ENCODE measurements around the gene LSS.

Gene LSS

GRCh38 chr21:46154955-46155513 is 73.5 kb downstream of the LSS start:
- TF ChIP-seq GATA3 (IDR thresholded peaks at IDR 0.05; ENCODE audit: low read depth, low read length) (no peak), GATA2 (IDR thresholded peaks at IDR 0.05; ENCODE audit: low read depth, low read length) (no peak)

GRCh38 chr21:46154155-46154954 is 74.2 kb downstream of the LSS start:
- TF ChIP-seq GATA3 (IDR thresholded peaks at IDR 0.05; ENCODE audit: low read depth, low read length): no peak
- TF ChIP-seq GATA2 (IDR thresholded peaks at IDR 0.05; ENCODE audit: low read depth, low read length): no peak

- no peak for TF ChIP-seq GATA3 (IDR thresholded peaks at IDR 0.05; ENCODE audit: low read depth, low read length)
- TF ChIP-seq GATA2 (IDR thresholded peaks at IDR 0.05; ENCODE audit: low read depth, low read length): no peak
Observed at GRCh38 chr21:46153247-46154154, 75.1 kb downstream of the LSS start.

- TF ChIP-seq GATA2 (IDR thresholded peaks at IDR 0.05; ENCODE audit: low read depth, low read length) (no peak), GATA3 (IDR thresholded peaks at IDR 0.05; ENCODE audit: low read depth, low read length) (no peak)
Observed at GRCh38 chr21:46152927-46153246, 75.7 kb downstream of the LSS start.

GRCh38 chr21:46151989-46152926 is 76.3 kb downstream of the LSS start:
- TF ChIP-seq GATA3 (IDR thresholded peaks at IDR 0.05; ENCODE audit: low read depth, low read length): no peak
- TF ChIP-seq GATA2 (IDR thresholded peaks at IDR 0.05; ENCODE audit: low read depth, low read length): no peak

GRCh38 chr21:46151261-46151988 is 77.1 kb downstream of the LSS start:
- TF ChIP-seq GATA3 (IDR thresholded peaks at IDR 0.05; ENCODE audit: low read depth, low read length) (no peak), GATA2 (IDR thresholded peaks at IDR 0.05; ENCODE audit: low read depth, low read length) (no peak)

GRCh38 chr21:46150491-46151121 is 78.0 kb downstream of the LSS start:
- no peak for TF ChIP-seq GATA3 (IDR thresholded peaks at IDR 0.05; ENCODE audit: low read depth, low read length)
- no peak for TF ChIP-seq GATA2 (IDR thresholded peaks at IDR 0.05; ENCODE audit: low read depth, low read length)

GRCh38 chr21:46150073-46150472 is 78.5 kb downstream of the LSS start:
- TF ChIP-seq GATA3 (IDR thresholded peaks at IDR 0.05; ENCODE audit: low read depth, low read length): no peak
- TF ChIP-seq GATA2 (IDR thresholded peaks at IDR 0.05; ENCODE audit: low read depth, low read length): no peak

GRCh38 chr21:46149205-46149901 is 79.2 kb downstream of the LSS start:
- TF ChIP-seq GATA2 (IDR thresholded peaks at IDR 0.05; ENCODE audit: low read depth, low read length) (no peak), GATA3 (IDR thresholded peaks at IDR 0.05; ENCODE audit: low read depth, low read length) (no peak)

GRCh38 chr21:46148106-46148505 is 80.5 kb downstream of the LSS start:
- TF ChIP-seq GATA2 (IDR thresholded peaks at IDR 0.05; ENCODE audit: low read depth, low read length) (no peak), GATA3 (IDR thresholded peaks at IDR 0.05; ENCODE audit: low read depth, low read length) (no peak)

- TF ChIP-seq GATA3 (IDR thresholded peaks at IDR 0.05; ENCODE audit: low read depth, low read length) (no peak), GATA2 (IDR thresholded peaks at IDR 0.05; ENCODE audit: low read depth, low read length) (no peak)
Observed at GRCh38 chr21:46146856-46147255, 81.7 kb downstream of the LSS start.

All from SH-SY5Y (cell line).